GM23338 (cell line): ENCODE data around the gene CHMP5. TPM values are rescaled to one million over a fixed set of nuclear protein-coding genes. Genes with fewer than 3 reads are reported as not detected.

ENCODE experiments used
- ATAC-seq: fragments of 200-7000 bp; cut with Tn5 transposase; 3 replicates; pipeline ENCODE4 v1.9.1; 2020
- DNase-seq: peaks from one replicate; pipeline ENCODE4 v3.0.0-alpha.2; 2015; ENCODE audit warnings: low spot score
- H2AFZ ChIP-seq: fragments of 200-600 bp; sonication (generic); 2 replicates; pipeline ENCODE4 v1.8.0; 2016; ENCODE audit warnings: antibody characterized with exemption, mild to moderate bottlenecking, moderate library complexity
- H3F3A ChIP-seq: fragments of 200-600 bp; sonication (generic); replicated peaks from 2 replicates; pipeline ENCODE4 v1.8.0; 2017; ENCODE audit warnings: antibody characterized with exemption, mixed run types, low read depth
- H3K27ac ChIP-seq: fragments of 200-600 bp; sonication (generic); 2 replicates; pipeline ENCODE4 v1.6.1; 2016; ENCODE audit warnings: low read depth
- H3K27me3 ChIP-seq: fragments of 200-600 bp; sonication (generic); 2 replicates; pipeline ENCODE4 v1.8.0; 2016; ENCODE audit warnings: mild to moderate bottlenecking, mixed run types, moderate library complexity; ENCODE audit not compliant: insufficient read depth
- H3K36me3 ChIP-seq: fragments of 200-600 bp; sonication (generic); 2 replicates; pipeline ENCODE4 v1.8.0; 2016; ENCODE audit warnings: mild to moderate bottlenecking; ENCODE audit not compliant: insufficient read depth
- H3K4me1 ChIP-seq: fragments of 200-600 bp; sonication (generic); 2 replicates; pipeline ENCODE4 v1.8.0; 2016; ENCODE audit warnings: mild to moderate bottlenecking, moderate library complexity; ENCODE audit not compliant: insufficient read depth
- H3K4me2 ChIP-seq: fragments of 200-600 bp; sonication (generic); 2 replicates; pipeline ENCODE4 v1.7.1; 2017; ENCODE audit warnings: mixed run types
- H3K4me3 ChIP-seq: fragments of 200-600 bp; sonication (generic); 2 replicates; pipeline ENCODE4 v1.6.1; 2016; ENCODE audit warnings: mixed run types
- H3K79me2 ChIP-seq: fragments of 200-600 bp; sonication (generic); replicated peaks from 2 replicates; pipeline ENCODE4 v1.8.0; 2017; ENCODE audit warnings: mild to moderate bottlenecking; ENCODE audit not compliant: insufficient read depth
- H3K9me2 ChIP-seq: fragments of 200-600 bp; sonication (generic); 2 replicates; pipeline ENCODE4 v1.8.0; 2017; ENCODE audit not compliant: insufficient read depth
- H4K20me1 ChIP-seq: fragments of 200-600 bp; sonication (generic); replicated peaks from 2 replicates; pipeline ENCODE4 v1.8.0; 2017; ENCODE audit warnings: mild to moderate bottlenecking; ENCODE audit not compliant: insufficient read depth
- H3K27ac Mint-ChIP-seq: 2 replicates; pipeline ENCODE4 v1.8.0; 2020; ENCODE audit warnings: inconsistent platforms, mild to moderate bottlenecking, moderate library complexity, mixed read lengths
- H3K27me3 Mint-ChIP-seq: 3 replicates; pipeline ENCODE4 v1.8.0; 2022; ENCODE audit warnings: low read depth, mild to moderate bottlenecking, moderate library complexity, mixed read lengths, inconsistent platforms; ENCODE audit not compliant: insufficient read depth, poor library complexity
- H3K36me3 Mint-ChIP-seq: 3 replicates; pipeline ENCODE4 v1.8.0; 2021; ENCODE audit warnings: low read depth, mild to moderate bottlenecking, inconsistent platforms, moderate library complexity, mixed read lengths
- H3K4me1 Mint-ChIP-seq: 3 replicates; pipeline ENCODE4 v1.8.0; 2020; ENCODE audit warnings: mild to moderate bottlenecking, inconsistent platforms, mixed read lengths
- H3K4me3 Mint-ChIP-seq: 3 replicates; pipeline ENCODE4 v1.8.0; 2021; ENCODE audit warnings: moderate library complexity, mild to moderate bottlenecking, inconsistent platforms, mixed read lengths
- H3K9me3 Mint-ChIP-seq: 3 replicates; pipeline ENCODE4 v1.8.0; 2020; ENCODE audit warnings: moderate library complexity, mild to moderate bottlenecking, inconsistent platforms, mixed read lengths
- EZH2 ChIP-seq: fragments of 200-600 bp; sonication (generic); IDR thresholded peaks from one replicate; pipeline ENCODE4 v1.8.0; 2017; ENCODE audit warnings: antibody characterized with exemption, mild to moderate bottlenecking, low read depth; ENCODE audit not compliant: unreplicated experiment
- EZH2phosphoT487 ChIP-seq: fragments of 200-600 bp; sonication (generic); IDR thresholded peaks from one replicate; pipeline ENCODE4 v1.8.1; 2018; ENCODE audit warnings: antibody characterized with exemption; ENCODE audit not compliant: unreplicated experiment
- JUNB ChIP-seq: IDR thresholded peaks from one replicate; pipeline ENCODE4 v1.6.1; 2016; ENCODE audit warnings: antibody characterized with exemption; ENCODE audit not compliant: unreplicated experiment
- NANOG ChIP-seq: IDR thresholded peaks from 2 replicates; pipeline ENCODE4 v1.6.1; 2016; ENCODE audit warnings: antibody characterized with exemption, borderline replicate concordance
- POLR2AphosphoS5 ChIP-seq: IDR thresholded peaks from 2 replicates; pipeline ENCODE4 v1.6.1; 2016; ENCODE audit warnings: antibody characterized with exemption, low read depth
- REST ChIP-seq: IDR thresholded peaks from one replicate; pipeline ENCODE4 v1.6.1; 2018; ENCODE audit warnings: antibody characterized with exemption; ENCODE audit not compliant: unreplicated experiment
- STAT1 ChIP-seq: IDR thresholded peaks from one replicate; pipeline ENCODE4 v1.6.1; 2016; ENCODE audit warnings: antibody characterized with exemption; ENCODE audit not compliant: unreplicated experiment
- ZNF114 ChIP-seq: fragments of 250-450 bp; sonication (Bioruptor Pico); IDR thresholded peaks from 2 replicates; pipeline ENCODE4 v1.5.0; 2020; ENCODE audit warnings: mild to moderate bottlenecking, moderate library complexity
- ZNF331 ChIP-seq: fragments of 250-450 bp; sonication (Bioruptor Pico); IDR thresholded peaks from 2 replicates; pipeline ENCODE4 v1.5.0; 2020; ENCODE audit warnings: low read depth, mild to moderate bottlenecking, moderate library complexity
- ZNF462 ChIP-seq: fragments of 250-450 bp; sonication (Bioruptor Pico); IDR thresholded peaks from 2 replicates; pipeline ENCODE4 v1.5.0; 2020; ENCODE audit warnings: mild to moderate bottlenecking, moderate library complexity
- polyA plus RNA-seq: library from polyadenylated mRNA; unstranded; fragments of >200 nt; fragmentation: Nextera tagmentation; extraction: Ambion mirVana; gene quantifications from 2 replicates; pipeline ENCODE4 v1.2.1, GENCODE V29; 2016
- total RNA-seq: library from RNA; depleted of rRNA; stranded (reverse); fragments of >200 nt; shearing (Covaris generic); gene quantifications from 2 replicates; pipeline ENCODE4 v1.2.3, GENCODE V29; 2014
- TF ChIP-seq, protein P1 (sequence below): IDR thresholded peaks from 2 replicates; pipeline ENCODE4 v1.6.1; 2016; ENCODE audit warnings: antibody characterized with exemption
- TF ChIP-seq, protein P2 (sequence below), 2 experiments: fragments of 200-600 bp in 1 of 2; sonication (generic) in 1 of 2; conservative IDR thresholded peaks; 2 replicates each; pipeline versions ENCODE4 v1.5.1 to v1.6.1; 2016 to 2017; ENCODE audit warnings: antibody characterized with exemption in 2 of 2, low read depth in 2 of 2, mild to moderate bottlenecking in 2 of 2, moderate library complexity in 1 of 2

Gene CHMP5
- total and polyA plus RNA-seq, 2 experiments from 2014 or later, result 30.9 to 77.8 TPM

DNA sequence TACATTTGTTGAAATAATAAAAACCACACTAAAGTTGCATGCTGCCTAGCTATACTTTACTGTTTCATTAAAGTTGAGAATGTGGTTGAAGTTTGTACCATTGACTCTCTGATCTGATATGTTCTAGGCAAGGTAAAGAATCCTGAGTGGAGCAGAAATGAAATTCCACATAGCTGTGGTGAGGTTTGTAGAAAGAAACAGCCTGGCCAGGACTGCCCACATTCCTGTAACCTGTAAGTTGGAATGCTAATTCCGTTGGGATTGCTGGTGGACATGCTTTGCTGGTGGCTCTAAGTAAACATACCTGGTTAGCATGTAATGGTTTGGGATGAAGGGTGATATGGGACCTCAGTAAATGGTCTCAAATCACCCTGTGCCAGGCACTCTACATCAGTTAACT, 42.2 kb downstream of the CHMP5 start (continued):
- TF ChIP-seq, protein P1, sequence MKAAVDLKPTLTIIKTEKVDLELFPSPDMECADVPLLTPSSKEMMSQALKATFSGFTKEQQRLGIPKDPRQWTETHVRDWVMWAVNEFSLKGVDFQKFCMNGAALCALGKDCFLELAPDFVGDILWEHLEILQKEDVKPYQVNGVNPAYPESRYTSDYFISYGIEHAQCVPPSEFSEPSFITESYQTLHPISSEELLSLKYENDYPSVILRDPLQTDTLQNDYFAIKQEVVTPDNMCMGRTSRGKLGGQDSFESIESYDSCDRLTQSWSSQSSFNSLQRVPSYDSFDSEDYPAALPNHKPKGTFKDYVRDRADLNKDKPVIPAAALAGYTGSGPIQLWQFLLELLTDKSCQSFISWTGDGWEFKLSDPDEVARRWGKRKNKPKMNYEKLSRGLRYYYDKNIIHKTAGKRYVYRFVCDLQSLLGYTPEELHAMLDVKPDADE, result no peak
- TF ChIP-seq STAT1 (no peak), NANOG (no peak)

- no peak for DNase-seq
- H3K4me3 Mint-ChIP-seq, result no peak overlapping the region
- H3K9me2 ChIP-seq, result no peaks in the 10 kb centered on the region
- ATAC-seq, result no peak
- peaks cover 58% of the 10 kb centered on the region for H3K36me3 Mint-ChIP-seq
- H3K4me3 ChIP-seq, result no peak overlapping the region
- H3K27me3 ChIP-seq, result no peaks in the 10 kb centered on the region
- no peak overlapping the region for H2AFZ ChIP-seq
- peaks cover 47% of the 10 kb centered on the region for H3K36me3 ChIP-seq
- H3K4me1 Mint-ChIP-seq, result no peaks in the 10 kb centered on the region
- H3F3A ChIP-seq, result no peaks in the 10 kb centered on the region
- H3K9me3 Mint-ChIP-seq, result no peaks in the 10 kb centered on the region
- H3K27ac Mint-ChIP-seq, result no peak overlapping the region
- H3K79me2 ChIP-seq, result no peaks in the 10 kb centered on the region
- H3K27me3 Mint-ChIP-seq, result peaks cover 2% of the 10 kb centered on the region
- no peaks in the 10 kb centered on the region for H3K4me1 ChIP-seq
- no peak overlapping the region for H3K4me2 ChIP-seq
- no peak overlapping the region for H3K27ac ChIP-seq
- H4K20me1 ChIP-seq, result peaks cover 7% of the 10 kb centered on the region
- TF ChIP-seq, protein P2, sequence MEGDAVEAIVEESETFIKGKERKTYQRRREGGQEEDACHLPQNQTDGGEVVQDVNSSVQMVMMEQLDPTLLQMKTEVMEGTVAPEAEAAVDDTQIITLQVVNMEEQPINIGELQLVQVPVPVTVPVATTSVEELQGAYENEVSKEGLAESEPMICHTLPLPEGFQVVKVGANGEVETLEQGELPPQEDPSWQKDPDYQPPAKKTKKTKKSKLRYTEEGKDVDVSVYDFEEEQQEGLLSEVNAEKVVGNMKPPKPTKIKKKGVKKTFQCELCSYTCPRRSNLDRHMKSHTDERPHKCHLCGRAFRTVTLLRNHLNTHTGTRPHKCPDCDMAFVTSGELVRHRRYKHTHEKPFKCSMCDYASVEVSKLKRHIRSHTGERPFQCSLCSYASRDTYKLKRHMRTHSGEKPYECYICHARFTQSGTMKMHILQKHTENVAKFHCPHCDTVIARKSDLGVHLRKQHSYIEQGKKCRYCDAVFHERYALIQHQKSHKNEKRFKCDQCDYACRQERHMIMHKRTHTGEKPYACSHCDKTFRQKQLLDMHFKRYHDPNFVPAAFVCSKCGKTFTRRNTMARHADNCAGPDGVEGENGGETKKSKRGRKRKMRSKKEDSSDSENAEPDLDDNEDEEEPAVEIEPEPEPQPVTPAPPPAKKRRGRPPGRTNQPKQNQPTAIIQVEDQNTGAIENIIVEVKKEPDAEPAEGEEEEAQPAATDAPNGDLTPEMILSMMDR (conservative IDR thresholded peaks at IDR 0.05; ENCODE audit: low read depth in 2 of 2), result no peak
- TF ChIP-seq REST (no peak), POLR2AphosphoS5 (no peak), ZNF462 (CRISPR knock-in tag) (no peak), NANOG (no peak), ZNF331 (CRISPR knock-in tag) (no peak), STAT1 (no peak), EZH2phosphoT487 (no peak), EZH2 (no peak), JUNB (no peak), ZNF114 (CRISPR knock-in tag) (no peak)
- TF ChIP-seq, protein P1, result no peak
These were observed 45.1 kb downstream of the CHMP5 start for GRCh38 chr9:33309903-33310302.
